PC-9 (cell line): ENCODE data around the gene OR5AS1. TPM values are rescaled to one million over a fixed set of nuclear protein-coding genes. Genes with fewer than 3 reads are reported as not detected.

ENCODE experiments used
- Bru-seq: library from RNA; stranded (reverse); fragments of 400-500 nt; gene quantifications from one replicate; lab custom pipeline; 2021; lab: Mats Ljungman, UMichigan
- BruChase-seq, 2 experiments: library from RNA; stranded (reverse); fragments of 400-500 nt; gene quantifications; one replicate each; lab custom pipeline; 2021; lab: Mats Ljungman, UMichigan
- BruUV-seq: library from RNA; stranded (reverse); fragments of 400-500 nt; replicated peaks from 2 replicates; lab custom pipeline; 2021; lab: Mats Ljungman, UMichigan
- CTCF ChIA-PET: fragments of 300-600 bp; sonication (Branson Sonifier 250); formaldehyde crosslinking; loops from one replicate; lab custom pipeline; 2022; ENCODE audit warnings: antibody characterized with exemption; lab: Charles Lee
- POLR2A ChIA-PET: fragments of 300-600 bp; sonication (Branson Sonifier 250); formaldehyde crosslinking; loops from one replicate; lab custom pipeline; 2022; ENCODE audit warnings: antibody characterized with exemption; ENCODE audit not compliant: unreplicated experiment; lab: Charles Lee
- DNase-seq, 2 experiments: peaks; one replicate each; pipeline versions ENCODE4 v3.0.0 to v3.0.0-alpha.2; 2015 to 2022; ENCODE audit warnings: mixed read lengths in 1 of 2
- H2AFZ ChIP-seq: fragments of 200-600 bp; sonication (generic); 2 replicates; pipeline ENCODE4 v1.8.1; 2017; ENCODE audit warnings: antibody characterized with exemption
- H3F3A ChIP-seq: fragments of 200-600 bp; sonication (generic); 2 replicates; pipeline ENCODE4 v1.8.1; 2017; ENCODE audit warnings: antibody characterized with exemption, mild to moderate bottlenecking, low read depth; ENCODE audit not compliant: insufficient read depth
- H3K27ac ChIP-seq: fragments of 200-600 bp; sonication (generic); 2 replicates; pipeline ENCODE4 v1.6.1; 2016; ENCODE audit warnings: mixed run types
- H3K27me3 ChIP-seq: fragments of 200-600 bp; sonication (generic); 2 replicates; pipeline ENCODE4 v1.6.1; 2016; ENCODE audit warnings: low read depth, mixed run types; ENCODE audit not compliant: insufficient read depth
- H3K36me3 ChIP-seq: fragments of 200-600 bp; sonication (generic); 2 replicates; pipeline ENCODE4 v1.6.1; 2016; ENCODE audit warnings: low read depth, mixed run types
- H3K4me1 ChIP-seq: fragments of 200-600 bp; sonication (generic); replicated peaks from 2 replicates; pipeline ENCODE4 v1.6.1; 2016; ENCODE audit warnings: mixed run types; ENCODE audit not compliant: insufficient read depth
- H3K4me2 ChIP-seq: fragments of 200-600 bp; sonication (generic); 2 replicates; pipeline ENCODE4 v1.6.1; 2017; ENCODE audit warnings: mixed run types
- H3K4me3 ChIP-seq: fragments of 200-600 bp; sonication (generic); 2 replicates; pipeline ENCODE4 v1.6.1; 2016; ENCODE audit warnings: mixed run types
- H3K79me2 ChIP-seq: fragments of 200-600 bp; sonication (generic); 2 replicates; pipeline ENCODE4 v1.6.1; 2017; ENCODE audit warnings: low read depth, mixed run types
- H3K9me2 ChIP-seq: fragments of 200-600 bp; sonication (generic); 2 replicates; pipeline ENCODE4 v1.8.1; 2017; ENCODE audit warnings: mild to moderate bottlenecking; ENCODE audit not compliant: insufficient read depth
- H3K9me3 ChIP-seq: fragments of 200-600 bp; sonication (generic); 2 replicates; pipeline ENCODE4 v1.8.1; 2016; ENCODE audit warnings: low read depth; ENCODE audit not compliant: insufficient read depth
- H4K20me1 ChIP-seq: fragments of 200-600 bp; sonication (generic); 2 replicates; pipeline ENCODE4 v1.8.1; 2017; ENCODE audit not compliant: insufficient read depth
- EZH2 ChIP-seq: fragments of 200-600 bp; sonication (generic); IDR thresholded peaks from 2 replicates; pipeline ENCODE4 v1.8.0; 2017; ENCODE audit warnings: antibody characterized with exemption, low read depth
- intact Hi-C: fragments of 100-400 bp; cut with micrococcal nuclease; formaldehyde crosslinking; loops from one replicate; pipeline ENCODE4 v1.10.0; 2022; ENCODE audit not compliant: unreplicated experiment
- long read RNA-seq: library from polyadenylated mRNA; stranded (forward); transcript quantifications from one replicate; pipeline ENCODE4 v2.0.0, GENCODE V29; 2022
- total RNA-seq: library from RNA; stranded (reverse); gene quantifications from 2 replicates; pipeline ENCODE4 v1.2.3, GENCODE V29; 2021
- TF ChIP-seq, protein P1 (sequence below): fragments of 200-600 bp; sonication (generic); conservative IDR thresholded peaks from 2 replicates; pipeline ENCODE4 v1.6.1; 2017; ENCODE audit warnings: mixed run types, antibody characterized with exemption, mild to moderate bottlenecking, moderate library complexity

OR5AS1 gene
- total RNA-seq (not detected in 2 replicates), Bru-seq, nascent RNA (not detected), BruChase-seq, experiment 1, labeled RNA remaining after a 2-hour chase (not detected), BruChase-seq, experiment 2, labeled RNA remaining after a 6-hour chase (not detected)
- long read RNA-seq: 0 reads

DNA sequence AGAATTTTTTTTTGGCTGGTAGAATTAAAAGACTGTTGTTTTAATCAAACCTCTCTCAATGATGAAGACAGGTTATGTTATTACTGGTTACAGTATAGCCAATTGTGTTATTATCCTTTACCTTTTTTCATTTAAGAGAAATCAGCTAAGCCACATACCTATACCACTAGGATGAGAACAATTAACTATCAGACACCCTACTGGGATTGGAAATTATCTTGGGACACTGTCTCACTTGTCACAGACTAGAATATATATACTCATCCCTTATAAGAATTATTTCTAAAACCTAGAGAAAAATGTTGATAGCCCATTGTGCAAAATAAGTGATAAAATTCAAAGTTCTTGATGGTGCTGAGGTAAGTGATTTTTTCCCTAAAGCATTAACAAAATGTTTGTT, at the start of gene OR5AS1:
OR5AS1 (plus strand) TSS at position 301 of the 400 bp plus-strand sequence. CDS start 2,765 bp downstream, outside the sequence.
- Histone ChIP-seq H3K4me3 (no peak within 1 kb of the TSS), H3K4me2 (no peak within 1 kb of the TSS), H3K27me3 (no peaks in the 10 kb centered on the region), H2AFZ (no peak within 1 kb of the TSS), H3K4me1 (no peaks in the 10 kb centered on the region), H3K79me2 (no peaks in the 10 kb centered on the region), H3K36me3 (no peaks in the 10 kb centered on the region), H3K27ac (no peak within 1 kb of the TSS), H4K20me1 (peaks cover 3% of the 10 kb centered on the region; the same call in 1 of the 2 replicates), H3K9me3 (no peaks in the 10 kb centered on the region), H3F3A (no peaks in the 10 kb centered on the region), H3K9me2 (no peaks in the 10 kb centered on the region)
- intact Hi-C loops: no loop called here
- no peak for DNase-seq
- BruUV-seq: no TSS peak
- ChIA-PET CTCF (no interaction called here), POLR2A (no interaction called here)
- TF ChIP-seq, protein P1, sequence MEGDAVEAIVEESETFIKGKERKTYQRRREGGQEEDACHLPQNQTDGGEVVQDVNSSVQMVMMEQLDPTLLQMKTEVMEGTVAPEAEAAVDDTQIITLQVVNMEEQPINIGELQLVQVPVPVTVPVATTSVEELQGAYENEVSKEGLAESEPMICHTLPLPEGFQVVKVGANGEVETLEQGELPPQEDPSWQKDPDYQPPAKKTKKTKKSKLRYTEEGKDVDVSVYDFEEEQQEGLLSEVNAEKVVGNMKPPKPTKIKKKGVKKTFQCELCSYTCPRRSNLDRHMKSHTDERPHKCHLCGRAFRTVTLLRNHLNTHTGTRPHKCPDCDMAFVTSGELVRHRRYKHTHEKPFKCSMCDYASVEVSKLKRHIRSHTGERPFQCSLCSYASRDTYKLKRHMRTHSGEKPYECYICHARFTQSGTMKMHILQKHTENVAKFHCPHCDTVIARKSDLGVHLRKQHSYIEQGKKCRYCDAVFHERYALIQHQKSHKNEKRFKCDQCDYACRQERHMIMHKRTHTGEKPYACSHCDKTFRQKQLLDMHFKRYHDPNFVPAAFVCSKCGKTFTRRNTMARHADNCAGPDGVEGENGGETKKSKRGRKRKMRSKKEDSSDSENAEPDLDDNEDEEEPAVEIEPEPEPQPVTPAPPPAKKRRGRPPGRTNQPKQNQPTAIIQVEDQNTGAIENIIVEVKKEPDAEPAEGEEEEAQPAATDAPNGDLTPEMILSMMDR: no peak
- TF ChIP-seq EZH2: no peak

DNA sequence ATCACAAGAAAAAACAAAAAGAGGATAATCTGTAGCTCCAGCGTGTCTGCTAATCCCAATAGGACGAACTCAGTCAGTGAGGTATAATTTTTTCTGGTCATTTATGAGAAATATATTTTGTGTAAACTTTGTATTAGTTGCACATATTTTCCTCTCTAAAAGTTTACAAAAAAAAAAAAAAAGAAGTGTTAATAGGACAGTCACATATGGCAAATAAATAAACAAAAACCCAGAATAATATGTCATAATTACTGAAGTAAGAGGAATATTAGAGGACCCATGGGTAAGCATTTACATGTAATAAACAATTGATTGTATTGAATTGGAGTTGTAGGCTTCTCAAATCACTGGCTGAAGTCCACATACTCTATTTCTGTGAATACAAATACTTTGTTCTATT, 32.9 kb upstream of the OR5AS1 start, which contains the start of gene OR5F1:
OR5F1 (minus strand) TSS at position 101 of the 400 bp plus-strand sequence; CDS start at position 101, 0 bp downstream.
- Histone ChIP-seq H3K79me2 (no peaks in the 10 kb centered on the region), H3K4me1 (no peaks in the 10 kb centered on the region), H2AFZ (no peak within 1 kb of the TSS), H3K4me2 (no peak within 1 kb of the TSS), H3K36me3 (no peaks in the 10 kb centered on the region), H3K9me2 (no peaks in the 10 kb centered on the region), H3K9me3 (no peaks in the 10 kb centered on the region), H3K4me3 (no peak within 1 kb of the TSS), H3K27ac (no peak within 1 kb of the TSS), H3K27me3 (no peaks in the 10 kb centered on the region), H4K20me1 (no peaks in the 10 kb centered on the region), H3F3A (no peaks in the 10 kb centered on the region)
- no TSS peak for BruUV-seq
- CTCF ChIA-PET: no interaction called here
- no peak for DNase-seq
- TF ChIP-seq EZH2: no peak
- TF ChIP-seq, protein P1: no peak
- POLR2A ChIA-PET: no interaction called here
- intact Hi-C loops: no loop called here

DNA sequence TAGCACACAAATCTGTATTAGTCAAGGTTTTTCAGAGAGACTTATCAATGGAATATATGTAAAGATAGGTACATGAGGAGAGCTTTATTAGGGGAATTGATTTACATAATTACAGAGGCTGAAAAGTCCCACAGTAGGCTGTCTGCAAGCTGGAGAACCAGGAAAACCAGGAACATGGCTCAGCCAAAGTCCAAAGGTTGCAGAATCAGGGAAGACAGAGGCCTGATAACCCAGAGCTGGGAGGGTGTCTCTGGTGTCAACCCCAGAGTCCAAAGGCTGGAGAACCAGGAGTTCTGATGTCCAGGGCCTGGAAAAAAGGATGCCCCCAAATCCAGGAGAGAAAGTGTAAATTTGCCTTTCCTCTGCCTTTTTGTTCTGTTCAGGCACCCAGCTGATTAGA, 16.7 kb upstream of the OR5AS1 start:
- no peaks in the 10 kb centered on the region for H3K36me3 ChIP-seq
- H3K9me3 ChIP-seq: no peaks in the 10 kb centered on the region
- H3K27me3 ChIP-seq: peaks cover 3% of the 10 kb centered on the region; the same call in 1 of the 2 replicates
- no peak overlapping the region for H3K27ac ChIP-seq
- H4K20me1 ChIP-seq: no peaks in the 10 kb centered on the region
- ChIA-PET CTCF (no interaction called here), POLR2A (no interaction called here)
- DNase-seq: no peak
- 0 out of 2 replicates have a peak, but pooled peaks cover 4% of the 10 kb centered on the region for H3K9me2 ChIP-seq
- H3F3A ChIP-seq: no peaks in the 10 kb centered on the region
- no TSS peak for BruUV-seq
- H3K4me1 ChIP-seq: no peaks in the 10 kb centered on the region
- H3K4me3 ChIP-seq: no peak overlapping the region
- no peaks in the 10 kb centered on the region for H3K79me2 ChIP-seq
- intact Hi-C loops: no loop called here
- TF ChIP-seq, protein P1: no peak
- no peak for TF ChIP-seq EZH2
- H3K4me2 ChIP-seq: no peak overlapping the region
- no peak overlapping the region for H2AFZ ChIP-seq
